ENCODE data around the gene NFXL1.

DNA sequence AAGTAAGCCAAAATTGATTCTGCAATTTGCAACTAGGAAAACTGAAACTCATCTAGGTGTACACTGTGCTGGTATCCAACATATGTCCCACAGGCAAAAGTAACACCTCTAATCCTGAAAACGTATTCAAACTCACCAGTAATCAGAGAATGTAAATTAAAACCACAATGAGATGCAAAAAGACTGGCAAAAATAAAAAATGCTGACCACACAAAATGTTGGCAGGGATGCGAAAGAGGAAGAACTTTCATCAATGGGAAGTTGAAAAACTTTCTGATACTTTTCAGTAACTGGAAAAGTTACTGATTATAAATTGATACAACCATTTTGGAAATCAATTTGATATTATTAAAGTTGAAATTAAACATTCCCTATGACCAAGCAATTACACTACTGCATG lies 56.4 kb downstream of the NFXL1 start:
- TF ChIP-seq, protein P1, sequence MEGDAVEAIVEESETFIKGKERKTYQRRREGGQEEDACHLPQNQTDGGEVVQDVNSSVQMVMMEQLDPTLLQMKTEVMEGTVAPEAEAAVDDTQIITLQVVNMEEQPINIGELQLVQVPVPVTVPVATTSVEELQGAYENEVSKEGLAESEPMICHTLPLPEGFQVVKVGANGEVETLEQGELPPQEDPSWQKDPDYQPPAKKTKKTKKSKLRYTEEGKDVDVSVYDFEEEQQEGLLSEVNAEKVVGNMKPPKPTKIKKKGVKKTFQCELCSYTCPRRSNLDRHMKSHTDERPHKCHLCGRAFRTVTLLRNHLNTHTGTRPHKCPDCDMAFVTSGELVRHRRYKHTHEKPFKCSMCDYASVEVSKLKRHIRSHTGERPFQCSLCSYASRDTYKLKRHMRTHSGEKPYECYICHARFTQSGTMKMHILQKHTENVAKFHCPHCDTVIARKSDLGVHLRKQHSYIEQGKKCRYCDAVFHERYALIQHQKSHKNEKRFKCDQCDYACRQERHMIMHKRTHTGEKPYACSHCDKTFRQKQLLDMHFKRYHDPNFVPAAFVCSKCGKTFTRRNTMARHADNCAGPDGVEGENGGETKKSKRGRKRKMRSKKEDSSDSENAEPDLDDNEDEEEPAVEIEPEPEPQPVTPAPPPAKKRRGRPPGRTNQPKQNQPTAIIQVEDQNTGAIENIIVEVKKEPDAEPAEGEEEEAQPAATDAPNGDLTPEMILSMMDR (IDR thresholded peaks at IDR 0.05 in 4 of 5, conservative IDR thresholded peaks at IDR 0.05 in 1 of 5), result no peak
- no peak for TF ChIP-seq POLR2A (IDR thresholded peaks at IDR 0.05)
